ENCODE data around the gene ELOVL6.
"Not testable (repeated sequence)": the region's sequence is repeated elsewhere in the genome, so short reads cannot be mapped to it uniquely, and the experiment has no call there.

Gene ELOVL6, protein sequence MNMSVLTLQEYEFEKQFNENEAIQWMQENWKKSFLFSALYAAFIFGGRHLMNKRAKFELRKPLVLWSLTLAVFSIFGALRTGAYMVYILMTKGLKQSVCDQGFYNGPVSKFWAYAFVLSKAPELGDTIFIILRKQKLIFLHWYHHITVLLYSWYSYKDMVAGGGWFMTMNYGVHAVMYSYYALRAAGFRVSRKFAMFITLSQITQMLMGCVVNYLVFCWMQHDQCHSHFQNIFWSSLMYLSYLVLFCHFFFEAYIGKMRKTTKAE

DNA sequence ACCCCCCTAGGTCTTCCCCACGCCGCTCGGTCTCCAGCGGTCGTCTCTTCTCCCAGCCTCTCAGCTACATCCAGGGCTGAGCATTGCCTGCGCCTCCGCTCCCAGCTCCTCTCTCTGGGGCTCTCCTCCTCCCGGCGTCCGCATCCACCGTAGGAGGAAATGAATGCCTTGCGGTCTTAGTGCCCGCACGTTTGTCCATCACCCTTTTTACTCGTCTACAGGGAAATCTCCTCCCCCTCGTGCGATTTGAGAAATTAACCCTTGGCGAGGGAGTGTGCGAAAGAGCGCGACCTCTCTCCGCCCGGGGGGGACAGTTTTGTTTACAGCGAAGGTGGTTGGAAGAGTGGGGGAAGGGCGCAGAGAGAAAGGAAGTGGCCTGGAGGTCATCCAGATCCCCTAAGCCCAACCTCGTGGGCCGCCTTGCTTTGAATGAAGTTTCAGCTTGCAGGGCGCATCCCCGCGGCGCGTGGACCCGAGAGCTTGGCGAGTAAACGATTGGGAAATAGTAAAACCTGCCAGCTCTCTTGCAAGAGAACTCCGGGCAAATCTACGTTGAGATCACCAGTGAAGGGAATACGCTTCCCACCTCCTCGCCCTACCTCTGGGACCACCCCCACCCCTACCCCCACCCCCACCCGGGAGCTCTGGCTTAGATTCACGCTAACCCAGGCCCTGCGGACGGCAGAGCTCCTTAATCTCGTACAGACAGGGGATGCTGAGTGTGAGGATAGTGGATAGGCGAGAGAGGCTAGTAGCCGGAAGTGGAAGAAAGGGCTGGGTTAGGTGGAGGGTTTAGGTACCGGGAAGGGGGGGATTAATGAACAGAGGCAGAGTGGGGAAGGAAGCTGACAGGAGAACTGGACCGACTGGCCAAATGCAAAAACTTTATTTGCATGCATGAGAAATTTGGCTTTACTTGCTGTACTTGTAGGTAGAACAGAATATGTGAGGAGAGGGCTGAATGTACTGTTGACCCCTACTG lies at the start of gene ELOVL6:
ELOVL6 (minus strand) TSS at position 181 of the 982 bp plus-strand sequence. CDS start 280 bp downstream, outside the sequence.
- DNase-seq (ENCODE audit: extremely low spot score, insufficient read length, low read depth) (no peak), FAIRE-seq (peak; percentile 78)

DNA sequence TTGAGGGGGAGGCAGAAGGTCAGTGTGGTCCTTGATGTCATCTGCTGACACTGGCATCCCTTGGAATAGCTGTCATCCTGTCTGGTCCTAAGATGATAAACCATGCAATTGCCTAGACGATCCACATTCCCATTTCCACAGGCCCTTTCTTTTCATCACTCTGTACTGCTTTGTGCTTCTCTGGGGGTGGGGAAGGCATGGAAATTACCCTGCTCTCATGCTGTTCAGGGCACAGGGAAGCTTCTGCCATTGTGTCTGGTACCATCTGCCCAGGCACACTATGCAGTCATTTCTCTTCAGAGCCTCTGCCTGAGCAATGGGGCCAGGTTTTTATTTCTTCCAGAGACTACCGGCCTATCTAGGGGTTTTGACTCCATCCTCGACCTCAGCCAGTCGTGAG lies 49.7 kb upstream of the ELOVL6 start:
- DNase-seq (ENCODE audit: extremely low spot score, insufficient read length, low read depth) (no peak), FAIRE-seq (no peak)

DNA sequence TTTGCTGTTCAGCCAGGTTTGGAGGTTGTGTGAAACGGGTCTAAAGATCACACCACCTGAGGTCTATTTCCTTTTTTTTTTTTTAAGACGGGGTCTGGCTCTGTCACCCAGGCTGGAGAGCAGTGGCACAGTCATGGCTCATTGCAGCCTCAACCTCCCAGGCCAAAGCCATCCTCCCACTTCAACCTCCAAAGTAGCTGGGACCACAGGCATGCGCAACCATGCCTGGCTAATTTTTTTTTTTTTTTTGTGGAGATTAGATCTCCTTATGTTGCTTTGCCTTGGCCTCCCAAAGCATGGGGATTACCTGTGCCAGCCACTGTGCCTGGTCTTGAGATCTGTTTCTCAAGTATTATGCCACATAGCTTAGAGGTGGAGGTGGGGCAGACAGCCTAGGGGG lies 49.2 kb upstream of the ELOVL6 start:
- DNase-seq (ENCODE audit: extremely low spot score, insufficient read length, low read depth) (no peak), FAIRE-seq (no peak)

DNA sequence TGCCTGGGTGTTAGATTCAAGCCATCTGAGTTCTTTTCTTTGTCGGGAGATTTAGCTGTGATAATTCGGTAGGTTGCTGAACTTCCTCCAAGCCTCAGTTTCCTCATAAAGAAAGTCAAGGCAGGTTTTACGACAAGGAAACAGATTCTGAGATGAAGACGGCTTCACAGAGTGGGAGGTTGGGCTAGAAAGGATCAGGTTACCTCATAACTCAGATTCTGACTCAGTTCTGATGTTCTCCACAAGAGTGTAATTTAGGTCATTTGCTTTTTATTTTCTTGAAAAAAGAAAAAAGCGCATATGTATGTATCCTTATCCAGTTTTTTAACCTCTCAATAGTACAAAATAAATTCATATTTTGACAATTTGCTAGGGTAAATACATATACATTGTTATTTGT lies 47.2 kb upstream of the ELOVL6 start:
- DNase-seq (ENCODE audit: extremely low spot score, insufficient read length, low read depth) (no peak), FAIRE-seq (no peak)

DNA sequence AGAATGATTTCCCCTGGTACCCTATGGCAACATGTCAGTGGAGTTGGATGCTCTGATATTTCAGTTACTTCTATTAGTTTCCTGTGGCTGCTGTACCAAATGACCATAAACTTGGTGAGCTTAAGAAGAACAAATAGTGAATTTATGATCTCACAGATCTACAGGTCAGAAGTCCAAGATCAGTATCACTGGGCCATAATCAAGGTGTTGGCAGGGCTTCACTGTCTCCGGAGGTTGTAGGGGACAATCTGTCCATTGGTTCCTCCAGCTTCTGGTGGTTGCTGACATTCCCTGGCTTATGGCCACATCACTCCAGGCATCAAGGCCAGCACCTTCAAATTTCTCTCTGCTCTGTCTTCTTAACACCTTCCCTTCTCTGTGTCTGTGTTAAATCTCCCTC lies 37.9 kb upstream of the ELOVL6 start:
- FAIRE-seq (no peak), DNase-seq (ENCODE audit: extremely low spot score, insufficient read length, low read depth) (no peak)

DNA sequence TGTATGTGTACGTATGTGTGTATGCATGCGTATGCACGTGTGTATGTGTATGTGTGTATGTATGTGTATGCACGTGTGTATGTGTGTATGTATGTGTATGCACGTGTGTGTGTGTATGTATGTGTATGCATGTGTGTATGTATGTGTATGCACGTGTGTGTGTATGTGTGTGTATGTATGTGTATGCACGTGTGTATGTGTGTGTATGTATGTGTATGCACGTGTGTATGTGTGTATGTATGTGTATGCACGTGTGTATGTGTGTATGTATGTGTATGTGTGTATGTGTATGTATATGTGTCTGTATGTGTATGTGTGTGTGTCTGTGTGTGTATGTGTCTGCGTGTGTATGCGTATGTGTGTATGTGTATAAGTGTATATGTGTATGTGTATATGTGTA lies 35.2 kb upstream of the ELOVL6 start:
- DNase-seq (ENCODE audit: extremely low spot score, insufficient read length, low read depth); FAIRE-seq: not testable (repeated sequence)

DNA sequence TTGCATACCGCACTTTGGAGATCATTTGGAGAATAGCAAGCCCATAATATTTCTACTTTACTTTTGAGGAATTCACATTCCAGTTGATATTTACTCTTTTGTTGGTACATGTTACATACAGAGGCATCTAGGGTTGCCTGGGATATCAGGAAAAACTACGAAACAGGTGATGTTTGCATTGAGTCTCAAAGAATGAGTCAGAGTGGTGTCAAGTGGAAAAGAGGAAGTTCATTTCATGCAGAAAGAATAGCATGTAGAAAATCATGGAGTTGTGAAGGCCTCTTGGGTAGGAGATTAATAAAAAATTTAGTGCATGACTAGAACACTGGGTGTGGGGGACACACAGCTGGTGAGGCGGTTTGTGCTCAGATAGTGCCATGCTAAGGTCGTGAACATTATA lies 33.5 kb upstream of the ELOVL6 start:
- no peak for FAIRE-seq
- no peak for DNase-seq (ENCODE audit: extremely low spot score, insufficient read length, low read depth)

DNA sequence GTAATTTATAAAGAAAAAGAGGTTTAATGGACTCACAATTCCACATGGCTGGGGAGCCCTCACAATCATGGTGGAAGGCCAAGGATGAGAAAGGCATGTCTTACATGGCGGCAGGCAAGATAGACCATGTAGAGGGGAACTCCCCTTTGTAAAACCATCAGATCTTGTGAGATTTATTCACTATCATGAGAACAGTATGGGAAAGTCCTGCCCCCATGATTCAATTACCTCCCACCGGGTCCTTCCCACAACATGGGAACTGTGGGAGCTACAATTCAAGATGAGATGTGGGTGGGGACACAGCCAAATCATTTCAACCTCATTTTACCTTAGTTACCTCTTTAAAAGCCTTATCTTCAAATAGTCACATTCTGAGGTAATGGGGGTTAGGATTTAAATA lies 30.9 kb upstream of the ELOVL6 start:
- no peak for DNase-seq (ENCODE audit: extremely low spot score, insufficient read length, low read depth)
- FAIRE-seq, result no peak

DNA sequence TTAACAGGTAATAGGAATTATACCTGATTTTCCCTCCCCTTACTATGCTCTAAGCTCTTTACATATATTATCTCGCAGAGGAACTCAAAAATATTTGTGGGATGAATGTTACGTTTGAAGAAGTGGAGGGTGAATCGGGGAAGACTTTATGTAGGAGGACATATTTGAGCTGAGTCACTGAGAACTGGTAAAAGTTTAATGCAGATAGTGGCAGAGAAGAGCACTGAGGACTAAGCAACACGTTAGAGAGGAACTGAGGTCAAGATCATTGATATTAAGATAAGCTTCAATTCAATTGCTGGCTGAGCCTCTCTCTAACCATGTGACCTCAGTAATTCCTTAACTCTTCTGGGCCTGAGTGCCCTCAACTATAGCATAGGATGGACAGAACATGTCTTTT lies 26.4 kb upstream of the ELOVL6 start:
- DNase-seq (ENCODE audit: extremely low spot score, insufficient read length, low read depth) (no peak), FAIRE-seq (no peak)

DNA sequence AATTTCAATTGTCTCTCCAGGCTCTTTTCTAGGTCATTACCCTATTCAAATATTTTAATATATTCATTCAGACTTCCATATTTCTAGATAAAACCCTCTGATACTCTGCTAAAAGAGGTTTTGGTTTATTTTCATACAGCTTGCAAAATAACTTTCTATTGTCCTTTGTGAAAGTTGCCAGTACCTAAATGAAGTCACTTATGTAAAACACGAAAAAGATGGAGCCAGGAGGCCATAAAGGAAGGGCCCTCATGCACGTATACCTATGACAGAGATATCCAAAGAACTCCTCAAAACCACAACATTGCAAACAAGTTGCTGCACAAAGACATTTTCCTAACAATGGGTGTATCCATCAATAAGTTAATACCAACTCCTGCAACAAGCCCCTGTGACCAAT lies 25.7 kb upstream of the ELOVL6 start:
- FAIRE-seq (no peak), DNase-seq (ENCODE audit: extremely low spot score, insufficient read length, low read depth) (no peak)

DNA sequence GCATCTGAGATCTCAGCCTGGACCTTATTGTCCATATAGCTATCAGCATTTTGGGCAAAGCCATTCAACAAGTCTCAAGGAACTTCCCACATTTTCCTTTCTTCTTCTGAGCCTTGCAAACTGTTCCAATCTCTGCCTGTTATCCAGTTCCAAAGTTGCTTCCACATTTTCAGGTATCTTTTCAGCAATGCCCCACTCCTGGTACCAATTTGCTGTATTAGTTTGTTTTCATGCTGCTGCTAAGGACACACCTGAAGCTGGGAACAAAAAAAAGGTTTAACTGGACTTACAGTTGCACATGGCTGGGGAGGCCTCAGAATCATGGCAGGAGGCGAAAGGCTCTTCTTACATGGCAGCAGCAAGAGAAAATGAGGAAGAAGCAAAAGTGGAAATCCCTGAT lies 20.5 kb upstream of the ELOVL6 start:
- not testable (repeated sequence) for FAIRE-seq; DNase-seq (ENCODE audit: extremely low spot score, insufficient read length, low read depth)

DNA sequence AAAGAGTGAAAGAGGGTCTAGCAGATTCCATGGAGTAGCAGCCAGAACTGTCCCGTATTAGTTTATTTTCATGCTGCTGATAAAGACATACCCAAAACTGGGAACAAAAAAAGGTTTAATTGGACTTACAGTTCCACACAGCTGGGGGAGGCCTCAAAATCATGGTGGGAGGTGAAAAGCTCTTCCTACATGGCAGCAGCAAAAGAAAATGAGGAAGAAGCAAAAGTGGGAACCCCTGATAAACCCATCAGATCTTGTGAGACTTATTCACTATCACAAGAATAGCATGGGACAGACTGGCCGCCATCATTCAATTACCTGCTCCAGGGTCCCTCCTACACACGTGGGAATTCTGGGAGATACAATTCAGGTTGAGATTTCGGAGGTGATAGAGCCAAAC lies 18.8 kb upstream of the ELOVL6 start:
- not testable (repeated sequence) for DNase-seq (ENCODE audit: extremely low spot score, insufficient read length, low read depth); FAIRE-seq

DNA sequence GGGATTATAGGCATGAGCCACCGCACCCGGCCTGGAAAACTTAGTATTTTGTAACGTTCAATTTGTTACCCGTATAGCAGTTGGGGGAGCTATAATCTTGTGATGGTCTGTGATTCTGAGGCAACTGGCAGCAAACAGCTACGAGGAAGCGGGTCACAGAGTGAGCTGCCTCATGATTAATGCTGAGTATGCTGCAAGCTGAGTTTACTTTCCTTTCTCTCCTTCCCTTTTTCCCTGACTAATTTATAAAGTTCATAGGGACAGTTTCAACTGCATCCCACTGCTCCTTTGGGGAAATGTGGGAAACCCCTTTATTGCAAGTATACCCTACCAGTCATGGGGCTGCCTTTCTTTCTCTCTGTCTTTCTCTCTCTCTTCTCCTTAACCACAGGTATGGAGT lies 17.7 kb upstream of the ELOVL6 start:
- DNase-seq (ENCODE audit: extremely low spot score, insufficient read length, low read depth) (no peak), FAIRE-seq (no peak)

DNA sequence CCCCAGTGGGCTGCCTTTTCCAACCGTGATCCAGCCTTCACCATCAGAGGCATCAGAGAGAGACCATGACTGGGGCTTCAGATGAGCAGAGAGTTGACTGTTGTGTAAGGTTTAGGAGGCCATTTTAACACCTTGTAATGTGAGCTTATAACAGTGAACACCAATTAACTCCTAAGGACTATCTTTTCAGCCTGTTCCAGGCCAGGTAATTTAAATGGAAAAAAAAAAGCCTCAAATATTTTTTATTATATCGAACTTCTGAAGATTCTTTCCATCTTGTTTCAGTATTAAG lies 13.3 kb upstream of the ELOVL6 start:
- DNase-seq (ENCODE audit: extremely low spot score, insufficient read length, low read depth) (no peak), FAIRE-seq (no peak)

DNA sequence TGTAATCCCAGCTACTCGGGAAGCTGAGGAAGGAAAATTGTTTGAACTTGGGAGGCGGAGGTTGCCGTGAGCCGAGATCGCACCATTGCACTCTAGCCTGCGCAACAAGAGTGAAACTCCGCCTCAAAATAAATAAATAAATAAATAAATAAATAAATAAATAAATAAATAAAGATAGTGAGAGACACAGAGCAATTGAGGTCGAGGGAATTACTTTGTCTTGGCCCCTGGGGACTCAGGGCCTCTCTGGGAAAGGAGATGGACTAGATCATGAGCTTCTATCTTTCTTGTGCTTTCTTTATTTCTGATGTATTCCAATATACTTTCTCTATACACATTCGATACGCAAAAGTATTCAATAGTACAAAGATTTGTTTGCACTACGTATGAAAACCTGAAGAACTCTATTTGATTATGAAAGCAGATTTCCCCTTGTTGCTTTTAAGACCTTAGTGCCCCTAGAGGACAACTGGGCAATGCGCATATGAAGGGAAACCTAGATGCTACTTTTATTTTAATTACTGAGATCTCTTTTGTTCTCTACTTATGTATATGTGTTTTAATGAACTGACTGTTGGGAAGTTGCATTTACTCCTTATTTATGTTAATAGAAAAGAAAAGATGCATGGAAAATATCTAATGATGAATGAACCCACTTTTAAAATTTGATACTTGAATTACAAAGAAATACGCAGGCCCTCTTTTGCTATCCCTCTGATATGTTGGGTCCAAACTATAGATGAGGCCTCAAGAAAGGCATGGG lies 12.8 kb upstream of the ELOVL6 start:
- FAIRE-seq (peak; percentile 82), DNase-seq (ENCODE audit: extremely low spot score, insufficient read length, low read depth) (no peak)

DNA sequence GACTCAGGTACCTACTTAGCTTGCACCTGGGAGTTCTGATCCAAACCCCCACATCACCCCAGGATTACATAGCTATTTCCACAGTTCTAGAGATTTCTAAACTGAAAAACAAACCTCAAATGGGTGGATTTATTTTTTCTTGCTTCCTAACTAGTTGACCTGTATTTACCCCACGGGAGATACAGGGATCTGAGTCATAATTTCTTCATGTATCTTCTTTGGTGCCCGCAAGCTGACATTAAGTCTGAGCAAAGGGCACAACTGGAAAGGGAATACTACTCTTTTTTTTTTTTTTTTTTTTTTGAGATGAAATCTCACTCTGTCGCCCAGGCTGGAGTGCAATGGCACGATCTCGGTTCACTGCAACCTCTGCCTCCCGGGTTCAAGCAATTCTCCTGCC lies 10.0 kb upstream of the ELOVL6 start:
- FAIRE-seq (no peak), DNase-seq (ENCODE audit: extremely low spot score, insufficient read length, low read depth) (no peak)

DNA sequence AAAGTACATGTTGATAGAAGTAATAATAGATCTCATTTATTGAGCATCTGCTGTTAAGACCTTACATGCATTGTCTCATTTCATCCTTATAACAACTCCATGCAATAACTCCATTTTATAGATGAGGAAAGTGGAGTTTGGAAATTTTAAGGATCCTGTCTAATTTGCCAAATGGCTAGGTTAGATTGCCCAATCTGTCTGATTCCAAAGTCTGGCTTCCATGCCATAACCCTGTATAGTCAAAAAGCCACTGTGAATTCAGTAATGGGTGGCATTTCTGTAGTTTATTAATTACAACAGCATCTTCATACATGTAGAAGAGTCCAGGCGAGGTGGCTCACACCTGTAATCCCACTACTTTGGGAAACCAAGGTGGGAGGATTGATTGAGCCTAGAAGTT lies 8.8 kb upstream of the ELOVL6 start:
- no peak for FAIRE-seq

DNA sequence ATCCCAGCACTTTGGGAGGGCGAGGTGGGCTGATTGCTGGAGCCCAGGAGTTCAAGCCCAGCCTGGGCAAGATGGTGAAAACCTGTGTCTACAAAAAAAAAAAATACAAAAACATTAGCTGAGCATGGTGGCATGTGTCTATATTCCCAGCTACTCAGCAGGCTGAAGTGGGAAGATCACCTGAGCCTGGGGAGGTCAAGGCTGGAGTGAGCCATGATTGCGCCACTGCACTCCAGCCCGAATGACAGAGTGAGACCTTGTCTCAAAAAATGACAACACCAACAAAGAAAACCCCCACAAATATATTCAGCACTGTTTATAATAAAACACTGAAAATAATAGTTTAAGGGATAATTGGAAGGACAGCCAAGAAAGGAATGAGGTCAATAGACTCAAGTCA lies 3.6 kb upstream of the ELOVL6 start:
- FAIRE-seq (no peak), DNase-seq (ENCODE audit: extremely low spot score, insufficient read length, low read depth) (no peak)

More for the DNA sequence above, 8.8 kb upstream of the ELOVL6 start:
- no peak for DNase-seq (ENCODE audit: extremely low spot score, insufficient read length, low read depth)

DNA sequence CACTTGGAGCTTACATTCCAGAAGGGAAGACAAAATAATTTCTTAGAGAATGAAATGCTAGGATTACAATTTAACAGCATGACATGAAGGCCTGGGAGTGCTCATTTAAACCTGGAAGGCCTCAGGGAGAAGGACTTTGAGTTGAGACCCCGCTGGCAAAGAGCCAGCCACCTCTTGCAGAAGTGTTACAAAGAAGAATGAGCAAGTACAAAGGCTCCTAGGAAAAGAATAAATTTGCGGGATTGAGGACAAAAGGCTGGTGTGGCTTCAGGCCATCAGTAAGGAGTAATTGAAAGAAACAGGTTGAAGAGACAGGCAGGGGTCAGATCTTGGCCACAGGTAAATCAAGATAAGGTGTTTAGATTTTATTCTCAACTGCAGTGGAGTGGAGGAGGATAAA lies 3.1 kb upstream of the ELOVL6 start:
- FAIRE-seq, result no peak
- DNase-seq (ENCODE audit: extremely low spot score, insufficient read length, low read depth), result no peak

DNA sequence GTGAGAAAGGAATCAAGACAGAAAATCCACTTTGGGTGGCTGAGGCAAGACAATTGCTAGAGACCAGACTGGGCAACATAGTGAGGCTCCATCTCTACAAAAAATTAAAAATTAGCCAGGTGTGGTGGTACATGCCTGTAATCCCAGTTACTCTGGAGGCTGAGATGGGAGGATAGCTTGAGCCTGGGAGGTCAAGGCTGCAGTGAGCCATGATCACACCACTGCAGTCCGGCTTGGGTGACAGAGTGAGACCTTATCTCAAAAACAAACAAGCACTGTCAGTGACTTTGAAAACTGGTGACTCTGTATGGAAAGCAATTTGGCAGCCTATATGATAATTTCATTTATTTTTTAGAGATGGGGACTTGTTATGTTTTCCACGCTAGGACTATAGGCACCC lies 2.3 kb upstream of the ELOVL6 start:
- FAIRE-seq, result no peak

DNA sequence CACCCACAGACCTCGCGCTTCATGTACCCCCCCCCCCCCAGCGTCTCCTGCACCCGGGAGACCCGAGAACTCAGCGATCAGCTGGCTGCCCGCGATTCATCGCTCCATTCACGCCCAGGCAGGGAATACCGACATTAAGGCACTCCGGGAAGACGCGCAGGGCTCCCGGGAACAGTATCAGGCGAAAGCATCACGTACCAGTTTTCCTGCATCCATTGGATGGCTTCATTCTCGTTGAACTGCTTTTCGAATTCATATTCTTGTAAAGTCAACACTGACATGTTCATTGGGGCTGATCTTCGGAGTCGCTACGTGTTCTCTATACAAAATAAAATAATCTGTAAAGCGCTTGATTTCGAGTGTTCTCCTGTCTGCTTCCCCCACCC lies 373 bp downstream of the ELOVL6 start:
- DNase-seq (ENCODE audit: extremely low spot score, insufficient read length, low read depth), result no peak
- no peak for FAIRE-seq

More for the DNA sequence above, 2.3 kb upstream of the ELOVL6 start:
- DNase-seq (ENCODE audit: extremely low spot score, insufficient read length, low read depth), result no peak
